GM23248 (cell line): ENCODE data around the gene PKN2. TPM values are rescaled to one million over a fixed set of nuclear protein-coding genes. Genes with fewer than 3 reads are reported as not detected.

Experiments used
- DNase-seq: peaks from one replicate; pipeline ENCODE4 v3.0.0-alpha.2; 2015
- H2AFZ ChIP-seq: fragments of 200-600 bp; sonication (generic); 2 replicates; pipeline ENCODE4 v1.6.1; 2016; ENCODE audit warnings: antibody characterized with exemption
- H3F3A ChIP-seq: fragments of 200-600 bp; sonication (generic); 2 replicates; pipeline ENCODE4 v1.6.1; 2016; ENCODE audit warnings: mild to moderate bottlenecking, antibody characterized with exemption, mixed run types; ENCODE audit not compliant: insufficient read depth
- H3K27ac ChIP-seq: fragments of 200-600 bp; sonication (generic); 2 replicates; pipeline ENCODE4 v1.5.1; 2016; ENCODE audit warnings: mild to moderate bottlenecking
- H3K27me3 ChIP-seq: fragments of 200-600 bp; sonication (generic); replicated peaks from 2 replicates; pipeline ENCODE4 v1.6.1; 2016; ENCODE audit warnings: mild to moderate bottlenecking; ENCODE audit not compliant: insufficient read depth
- H3K36me3 ChIP-seq: fragments of 200-600 bp; sonication (generic); 2 replicates; pipeline ENCODE4 v1.6.1; 2016; ENCODE audit warnings: low read depth, mild to moderate bottlenecking
- H3K4me1 ChIP-seq: fragments of 200-600 bp; sonication (generic); 2 replicates; pipeline ENCODE4 v1.6.1; 2016; ENCODE audit warnings: mild to moderate bottlenecking; ENCODE audit not compliant: insufficient read depth
- H3K4me2 ChIP-seq: fragments of 200-600 bp; sonication (generic); one replicate; pipeline ENCODE4 v1.6.1; 2016; ENCODE audit warnings: mild to moderate bottlenecking; ENCODE audit not compliant: unreplicated experiment
- H3K4me3 ChIP-seq: fragments of 200-600 bp; sonication (generic); 2 replicates; pipeline ENCODE4 v1.5.1; 2016; ENCODE audit warnings: mild to moderate bottlenecking
- H3K79me2 ChIP-seq: fragments of 200-600 bp; sonication (generic); 2 replicates; pipeline ENCODE4 v1.6.1; 2016; ENCODE audit warnings: mild to moderate bottlenecking; ENCODE audit not compliant: insufficient read depth
- H3K9ac ChIP-seq: fragments of 200-600 bp; sonication (generic); 2 replicates; pipeline ENCODE4 v1.6.1; 2016; ENCODE audit warnings: mild to moderate bottlenecking
- H3K9me2 ChIP-seq: fragments of 200-600 bp; sonication (generic); 2 replicates; pipeline ENCODE4 v1.6.1; 2016; ENCODE audit warnings: mixed run types, mild to moderate bottlenecking, moderate library complexity; ENCODE audit not compliant: insufficient read depth
- H3K9me3 ChIP-seq: fragments of 200-600 bp; sonication (generic); one replicate; pipeline ENCODE4 v1.6.1; 2017; ENCODE audit warnings: low read depth
- H4K20me1 ChIP-seq: fragments of 200-600 bp; sonication (generic); 2 replicates; pipeline ENCODE4 v1.6.0; 2016; ENCODE audit not compliant: insufficient read depth
- EZH2 ChIP-seq: fragments of 200-600 bp; sonication (generic); IDR thresholded peaks from 2 replicates; pipeline ENCODE4 v1.6.1; 2018; ENCODE audit warnings: antibody characterized with exemption, mild to moderate bottlenecking; ENCODE audit not compliant: insufficient read depth, poor library complexity, severe bottlenecking
- EZH2phosphoT487 ChIP-seq: fragments of 200-600 bp; sonication (generic); IDR thresholded peaks from 2 replicates; pipeline ENCODE4 v1.6.1; 2018; ENCODE audit warnings: antibody characterized with exemption, moderate library complexity, mild to moderate bottlenecking, low read depth; ENCODE audit not compliant: insufficient read depth
- WGBS, 2 experiments: methylation state at CpG; one replicate each; pipeline ENCODE4 v1.1.6; 2015 to 2017; ENCODE audit warnings: low lambda C conversion rate in 2 of 2, low coverage in 1 of 2; ENCODE audit errors: missing lambda C conversion rate in 2 of 2; 5-methylcytosine and 5-hydroxymethylcytosine counted together
- in situ Hi-C: fragments of 300-500 bp; cut with MboI; formaldehyde crosslinking; loops from 2 replicates; pipeline ENCODE4 v1.15.0; 2020
- polyA plus RNA-seq: library from polyadenylated mRNA; unstranded; fragments of >200 nt; fragmentation: Nextera tagmentation; extraction: Ambion mirVana; gene quantifications from 2 replicates; pipeline ENCODE4 v1.2.1, GENCODE V29; 2016
- total RNA-seq: library from RNA; depleted of rRNA; stranded (reverse); fragments of >200 nt; shearing (Covaris generic); gene quantifications from 2 replicates; pipeline ENCODE4 v1.2.3, GENCODE V29; 2014

Gene PKN2
- total and polyA plus RNA-seq, 2 experiments from 2014 or later: 24.0 to 32.6 TPM

- Histone ChIP-seq H3K4me2 (no peak overlapping the region), H3K27me3 (no peaks in the 10 kb centered on the region), H3K79me2 (no peaks in the 10 kb centered on the region), H3K36me3 (no peaks in the 10 kb centered on the region), H3K9me2 (no peaks in the 10 kb centered on the region), H2AFZ (no peak overlapping the region), H3F3A (no peaks in the 10 kb centered on the region), H3K4me3 (no peak overlapping the region), H4K20me1 (no peaks in the 10 kb centered on the region), H3K4me1 (no peaks in the 10 kb centered on the region), H3K9ac (no peak overlapping the region), H3K27ac (no peak overlapping the region), H3K9me3 (no peaks in the 10 kb centered on the region)
- in situ Hi-C loops: loop anchor here (25.0 kb wide), 1 partner anchor 212 kb away; no protein-coding TSS in a partner anchor
- TF ChIP-seq EZH2 (no peak), EZH2phosphoT487 (no peak)
- 59 to 65% methylated on average over 1 of the region's 1 CpG for WGBS, 2 experiments
- no peak for DNase-seq
Measured at GRCh38 chr1:88649932-88650331, 34.1 kb upstream of the PKN2 start.

GRCh38 chr1:88650676-88651418, 33.2 kb upstream of the PKN2 start:
- in situ Hi-C loops: loop anchor here (25.0 kb wide), 1 partner anchor 211 kb away; no protein-coding TSS in a partner anchor
- no peaks in the 10 kb centered on the region for H3K79me2 ChIP-seq
- no peaks in the 10 kb centered on the region for H3K9me2 ChIP-seq
- no peaks in the 10 kb centered on the region for H3K27me3 ChIP-seq
- H2AFZ ChIP-seq: no peak overlapping the region
- no peak for TF ChIP-seq EZH2
- TF ChIP-seq EZH2phosphoT487: no peak
- H3K4me2 ChIP-seq: no peak overlapping the region
- H3K4me1 ChIP-seq: no peaks in the 10 kb centered on the region
- no peaks in the 10 kb centered on the region for H3K9me3 ChIP-seq
- H3K4me3 ChIP-seq: no peak overlapping the region
- no peaks in the 10 kb centered on the region for H3F3A ChIP-seq
- no peaks in the 10 kb centered on the region for H4K20me1 ChIP-seq
- DNase-seq: peak; percentile 3
- H3K27ac ChIP-seq: no peak overlapping the region
- H3K9ac ChIP-seq: no peak overlapping the region
- WGBS, 2 experiments: 77 to 78% methylated on average over 6 of the region's 6 CpGs
- H3K36me3 ChIP-seq: no peaks in the 10 kb centered on the region

- Histone ChIP-seq H2AFZ (0 out of 2 replicates have a peak overlapping the region, but pooled peaks have one; percentile 1), H3K79me2 (no peaks in the 10 kb centered on the region), H3K36me3 (no peaks in the 10 kb centered on the region), H3K4me2 (no peak overlapping the region), H4K20me1 (no peaks in the 10 kb centered on the region), H3K9ac (no peak overlapping the region), H3K4me3 (no peak overlapping the region), H3K27me3 (no peaks in the 10 kb centered on the region), H3K9me2 (no peaks in the 10 kb centered on the region), H3K9me3 (no peaks in the 10 kb centered on the region), H3K27ac (no peak overlapping the region), H3K4me1 (no peaks in the 10 kb centered on the region), H3F3A (no peaks in the 10 kb centered on the region)
- in situ Hi-C loops: loop anchor here (25.0 kb wide), 1 partner anchor 207 kb away; no protein-coding TSS in a partner anchor
- DNase-seq: no peak
- 0 to 2% methylated on average over 1 of the region's 1 CpG for WGBS, 2 experiments
- no peak for TF ChIP-seq EZH2phosphoT487
- TF ChIP-seq EZH2: no peak
Measured at GRCh38 chr1:88655140-88655539, 28.9 kb upstream of the PKN2 start.

GRCh38 chr1:88655685-88656299, 28.3 kb upstream of the PKN2 start:
- TF ChIP-seq EZH2phosphoT487 (no peak), EZH2 (no peak)
- H3K9ac ChIP-seq: no peak overlapping the region
- no peaks in the 10 kb centered on the region for H3K9me2 ChIP-seq
- no peak overlapping the region for H3K4me3 ChIP-seq
- H2AFZ ChIP-seq: 0 out of 2 replicates have a peak overlapping the region, but pooled peaks have one; percentile 1
- peak; percentile 46 for DNase-seq
- no peaks in the 10 kb centered on the region for H3K4me1 ChIP-seq
- H3K9me3 ChIP-seq: no peaks in the 10 kb centered on the region
- no peak overlapping the region for H3K27ac ChIP-seq
- no peak overlapping the region for H3K4me2 ChIP-seq
- in situ Hi-C loops: loop anchor here (25.0 kb wide), 1 partner anchor 207 kb away; no protein-coding TSS in a partner anchor
- H4K20me1 ChIP-seq: no peaks in the 10 kb centered on the region
- WGBS, 2 experiments: 3 to 4% methylated on average over 3 of the region's 3 CpGs
- H3K36me3 ChIP-seq: no peaks in the 10 kb centered on the region
- H3F3A ChIP-seq: no peaks in the 10 kb centered on the region
- H3K79me2 ChIP-seq: no peaks in the 10 kb centered on the region
- H3K27me3 ChIP-seq: no peaks in the 10 kb centered on the region
